ENCODE data around the gene KRT86.
"Not testable (repeated sequence)": the region's sequence is repeated elsewhere in the genome, so short reads cannot be mapped to it uniquely, and the experiment has no call there.

KRT86 gene

GRCh38 chr12:52252728-52253343 lies 21.6 kb upstream of the KRT86 start:
- no peak for DNase-seq

GRCh38 chr12:52253391-52254179 lies 20.9 kb upstream of the KRT86 start:
- no peak for DNase-seq

DNA sequence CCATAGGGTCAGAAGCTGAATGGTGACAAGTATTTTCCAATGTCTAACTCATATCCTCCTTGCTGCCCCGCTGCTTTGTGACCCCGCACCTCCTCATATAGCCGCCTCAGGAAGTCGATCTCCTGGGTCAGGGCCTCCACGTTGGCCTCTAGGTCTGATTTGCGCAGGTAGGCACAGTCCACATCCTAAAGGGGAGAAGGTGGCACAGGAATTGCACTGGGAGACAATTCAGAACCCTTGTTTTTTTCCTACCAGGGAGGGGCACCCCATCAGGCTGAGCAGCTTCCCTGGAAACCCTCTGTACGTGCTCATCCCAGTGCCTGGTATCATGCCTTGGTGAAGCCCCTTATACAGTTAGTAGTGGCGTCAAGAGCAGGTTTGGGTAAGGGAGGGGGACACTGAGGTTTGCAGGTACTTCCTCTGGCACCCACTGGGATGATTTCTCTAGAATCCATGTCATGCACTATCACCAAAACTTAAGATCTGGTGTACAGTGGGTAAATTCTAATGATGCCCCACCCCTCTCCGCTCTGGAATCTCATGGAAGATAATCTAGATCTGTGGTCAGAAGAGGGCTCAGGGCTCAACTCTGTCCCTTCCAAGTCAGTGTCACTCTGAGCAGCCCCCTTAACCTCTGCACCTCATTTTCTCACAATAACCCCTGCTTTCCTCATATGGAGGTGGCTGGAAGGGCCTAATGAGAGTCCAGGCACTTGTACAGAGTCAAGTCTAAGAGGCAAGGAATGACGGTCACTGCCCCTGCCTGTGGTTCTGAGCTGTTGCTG lies 20.1 kb upstream of the KRT86 start:
- DNase-seq, result no peak

DNA sequence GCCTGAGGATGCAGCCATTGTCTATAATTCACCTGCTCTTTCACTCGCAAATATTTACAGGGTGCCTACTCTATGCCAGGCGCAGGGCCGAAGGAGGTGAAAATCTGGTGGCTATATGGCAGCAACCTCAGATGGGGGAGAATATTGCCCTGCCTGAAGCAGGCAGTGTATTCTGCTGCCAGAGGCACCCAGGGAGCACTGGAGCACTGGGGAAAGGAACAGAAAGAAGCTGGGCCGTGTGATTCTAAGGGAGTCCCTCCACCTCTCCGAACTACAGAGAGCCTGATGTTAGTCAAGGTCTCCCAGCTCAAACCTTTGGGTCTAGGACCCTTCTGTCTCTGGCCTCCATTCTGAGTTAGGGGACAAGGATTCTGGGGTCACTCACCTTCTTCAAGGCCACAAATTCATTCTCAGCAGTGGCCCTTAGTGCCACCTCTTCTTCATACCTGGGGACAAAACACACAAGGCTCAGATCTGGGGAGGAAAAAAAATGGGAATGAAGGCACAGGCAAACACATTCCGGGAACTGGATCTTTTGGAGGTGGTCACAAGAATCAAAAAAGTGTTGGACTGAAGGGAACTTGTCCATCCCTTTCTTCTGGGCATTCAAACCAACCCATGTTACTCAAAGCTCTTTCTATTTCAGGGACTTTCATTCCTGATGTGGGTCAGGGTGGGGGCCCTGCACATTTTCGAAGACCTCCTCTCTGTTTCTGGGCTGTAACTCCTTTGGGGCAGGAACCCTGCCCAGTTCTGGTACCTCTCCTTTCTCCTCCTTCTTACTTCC lies 19.3 kb upstream of the KRT86 start:
- DNase-seq, result no peak

DNA sequence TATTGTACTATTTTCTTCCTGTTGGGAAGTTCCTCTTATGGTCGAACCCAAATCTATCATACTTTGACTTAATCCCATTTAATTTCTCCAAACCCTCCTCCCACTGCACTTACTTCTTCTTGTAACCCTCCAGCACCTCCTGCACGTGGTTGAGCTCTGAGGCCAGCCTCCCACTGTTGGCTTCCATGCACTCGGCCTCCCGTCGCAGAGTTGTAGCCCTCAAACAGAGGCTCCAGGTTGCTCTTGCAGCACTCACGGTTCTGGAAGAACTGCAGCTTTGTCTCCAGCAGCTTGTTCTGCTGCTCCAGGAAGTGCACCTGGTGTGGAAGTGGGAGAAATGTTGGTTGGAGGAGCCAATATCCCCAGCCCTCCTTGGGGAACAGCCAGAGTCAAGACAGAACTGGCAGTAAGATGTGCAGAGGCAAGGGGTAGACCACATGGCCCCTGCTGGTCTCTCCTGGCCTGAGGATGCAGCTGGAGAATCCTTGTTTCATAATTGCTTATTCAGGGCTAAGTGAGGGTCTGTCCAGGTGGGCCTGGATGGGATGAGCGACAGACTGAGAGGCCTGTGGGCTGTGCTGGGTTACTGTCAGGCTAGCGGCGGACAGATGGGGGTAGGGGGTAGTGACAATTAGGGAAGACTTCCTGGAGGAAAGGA lies 18.4 kb upstream of the KRT86 start:
- no peak for DNase-seq

- no peak for DNase-seq
These were observed 17.9 kb upstream of the KRT86 start for GRCh38 chr12:52256584-52256935.

DNA sequence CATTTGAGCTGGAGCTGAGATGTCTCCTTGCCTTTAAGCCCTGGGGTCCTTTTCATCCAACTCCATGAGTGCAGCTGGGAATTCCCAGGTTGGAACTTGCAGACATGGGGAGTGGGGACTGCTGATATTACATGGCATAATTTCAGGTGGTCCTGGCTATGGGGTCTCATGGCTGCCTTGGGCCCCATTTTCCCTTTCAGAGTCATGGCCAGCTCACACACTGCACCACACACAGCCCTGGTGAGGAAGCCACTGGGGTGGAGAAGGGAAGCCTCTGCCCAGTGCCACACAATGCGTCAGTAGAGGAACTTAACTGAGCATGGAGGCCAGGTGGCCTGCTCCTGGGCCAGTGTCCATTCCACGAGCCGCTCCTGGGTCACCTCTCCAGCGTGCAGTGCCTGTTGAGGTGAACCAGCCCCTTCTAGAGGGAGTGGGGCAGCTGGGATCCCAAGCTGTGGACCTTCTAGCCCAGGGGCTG lies 17.3 kb upstream of the KRT86 start:
- DNase-seq, result no peak

- DNase-seq, result not testable (repeated sequence)
These were observed 16.5 kb upstream of the KRT86 start for GRCh38 chr12:52257922-52258321.

- DNase-seq, result no peak
These were observed 16.0 kb upstream of the KRT86 start for GRCh38 chr12:52258335-52258901.

DNA sequence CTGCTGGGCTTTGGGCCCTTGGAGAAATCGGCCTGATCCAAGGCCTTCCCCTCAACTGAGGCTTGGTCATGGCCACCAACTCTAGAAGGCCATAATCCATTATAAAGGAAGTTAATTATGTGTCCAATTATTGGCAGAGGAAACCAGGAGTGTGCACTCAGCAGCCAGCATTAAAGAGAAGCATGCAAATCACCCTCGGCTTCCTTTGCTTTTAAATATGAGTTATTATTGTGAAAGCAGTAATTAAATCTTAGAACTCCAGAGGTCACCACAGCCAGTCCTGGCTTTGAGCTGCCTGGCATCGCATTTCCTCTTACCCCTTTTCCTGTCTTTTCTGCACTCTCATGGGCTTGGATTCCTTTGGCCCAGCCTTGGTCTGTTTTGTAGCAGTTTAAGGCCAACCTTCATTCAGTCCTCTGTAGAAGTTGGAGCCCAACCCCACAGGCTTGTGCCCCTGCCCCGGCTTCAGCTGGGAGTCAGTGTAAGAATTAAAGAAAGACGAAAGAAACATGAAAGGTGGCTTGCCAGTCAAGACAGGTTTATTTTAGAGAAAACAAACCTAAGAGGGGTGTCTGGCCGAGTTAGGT lies 14.7 kb upstream of the KRT86 start:
- DNase-seq, result no peak

- no peak for DNase-seq
These were observed 13.9 kb upstream of the KRT86 start for GRCh38 chr12:52260361-52261207.

DNA sequence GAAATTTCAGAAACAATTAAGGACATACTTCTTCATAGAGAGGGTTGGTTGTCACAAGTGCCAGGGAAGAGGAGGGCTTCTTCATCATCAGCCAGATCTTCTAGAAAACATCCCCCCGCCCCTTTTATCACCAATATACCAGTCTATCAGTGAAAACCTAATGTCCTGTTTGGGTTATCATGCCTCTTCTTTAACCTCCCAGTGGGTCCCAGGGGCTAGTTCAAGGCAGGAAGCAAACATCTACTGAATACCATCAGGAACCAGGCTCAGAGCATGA lies 13.3 kb upstream of the KRT86 start:
- no peak for DNase-seq

GRCh38 chr12:52262286-52262685 lies 12.2 kb upstream of the KRT86 start:
- no peak for DNase-seq

DNA sequence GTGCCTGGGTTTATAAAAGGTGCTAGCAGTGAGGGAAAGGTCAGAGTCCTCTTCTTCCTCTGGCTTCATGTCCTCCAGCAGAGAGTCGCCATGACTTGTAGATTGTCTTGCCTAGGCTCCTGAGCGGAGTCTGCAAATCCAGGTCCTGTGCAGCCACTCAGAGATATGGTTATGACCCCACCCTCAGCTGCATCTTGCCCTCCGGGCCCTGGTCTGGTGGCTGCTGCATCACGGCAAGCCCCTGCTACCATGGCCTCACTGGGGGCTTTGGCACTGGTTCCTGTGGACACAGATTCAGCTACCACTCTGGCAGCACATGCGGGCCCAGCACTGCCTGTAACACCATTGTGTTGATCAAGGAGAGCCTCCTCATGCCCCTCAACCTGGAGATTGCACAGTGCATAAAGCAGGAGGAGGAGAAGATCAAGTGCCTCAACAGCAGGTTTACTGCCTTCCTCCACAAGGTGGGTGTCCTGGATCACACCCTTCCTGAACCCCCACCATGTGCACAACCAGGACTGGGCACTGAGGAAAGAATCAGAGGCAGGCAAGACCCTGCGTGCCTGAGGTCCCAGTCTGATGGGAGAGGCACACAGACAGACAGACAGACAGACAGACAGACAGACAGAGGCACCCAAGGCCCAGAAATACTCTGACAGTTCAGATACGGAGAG lies 10.5 kb upstream of the KRT86 start:
- DNase-seq, result no peak

- DNase-seq, result no peak
These were observed 10.0 kb upstream of the KRT86 start for GRCh38 chr12:52264435-52264825.

DNA sequence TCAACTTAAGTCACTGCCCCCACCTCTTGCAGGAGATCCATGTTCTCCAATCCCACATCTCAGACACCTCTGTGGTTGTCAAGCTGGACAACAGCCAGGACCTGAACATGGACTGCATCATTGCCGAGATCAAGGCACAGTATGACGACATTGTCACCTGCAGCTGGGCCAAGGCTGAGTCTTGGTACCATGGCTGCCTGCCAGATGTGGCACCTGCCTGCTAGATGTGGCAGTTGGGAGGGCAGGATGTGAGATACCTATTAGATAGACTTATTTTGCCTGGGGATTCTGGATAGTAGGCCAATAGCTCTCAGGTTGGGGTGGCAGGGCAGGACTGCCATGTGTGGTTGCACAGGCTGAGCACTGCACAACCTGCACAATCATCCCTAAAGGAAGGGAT lies 7.9 kb upstream of the KRT86 start:
- no peak for DNase-seq

GRCh38 chr12:52267266-52267665 lies 7.2 kb upstream of the KRT86 start:
- DNase-seq, result no peak

DNA sequence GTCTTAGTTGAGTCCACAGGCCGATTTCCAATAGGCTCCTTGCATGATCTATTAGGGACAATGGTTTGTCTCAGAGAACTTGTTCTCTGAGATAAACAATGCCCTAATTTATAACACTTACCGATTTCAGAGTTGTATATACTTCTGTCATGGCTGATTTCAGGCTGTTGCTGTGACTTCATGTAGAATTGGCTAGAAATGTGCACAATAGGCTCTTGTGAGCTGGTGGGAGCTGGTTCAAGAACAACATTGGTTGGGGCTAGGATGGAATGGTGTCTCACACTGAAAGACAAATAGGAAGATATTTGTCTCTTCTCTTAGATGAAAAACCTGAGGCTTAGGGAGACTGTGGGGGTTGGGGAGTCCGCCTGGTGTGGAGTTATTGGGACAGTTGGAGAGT lies 6.7 kb upstream of the KRT86 start:
- no peak for DNase-seq

- DNase-seq, result no peak
These were observed 6.2 kb upstream of the KRT86 start for GRCh38 chr12:52268212-52268611.

DNA sequence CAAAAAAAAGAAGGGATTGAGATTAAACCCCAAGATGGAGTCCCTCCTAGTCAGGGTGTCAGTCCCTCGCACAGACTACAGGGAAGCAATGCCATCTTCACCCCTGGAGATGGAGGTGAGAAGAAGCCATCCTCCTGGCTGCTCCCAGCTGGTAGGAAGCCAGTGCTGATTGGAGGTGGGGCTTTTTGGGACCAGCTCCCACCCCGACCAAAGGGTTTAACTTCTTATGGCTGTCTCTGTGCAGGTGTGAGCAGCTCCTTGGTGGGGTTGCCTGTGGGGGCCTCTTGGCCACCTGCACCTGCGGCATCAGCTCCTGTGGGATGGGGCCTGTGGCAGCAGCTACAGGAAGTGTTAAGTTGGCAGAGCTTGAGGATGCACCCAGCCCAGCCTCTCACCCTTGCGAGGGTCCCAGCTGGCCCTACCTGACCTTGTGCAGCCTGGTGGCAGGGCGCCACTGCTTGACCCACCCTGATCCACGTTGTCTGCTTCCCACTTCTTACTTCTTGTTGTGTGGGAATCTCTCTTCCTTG lies 3.8 kb upstream of the KRT86 start:
- DNase-seq, result no peak
